GM15510 (cell line): ENCODE measurements around the gene BOK.

Experiments
- POLR2A ChIP-seq: IDR thresholded peaks from 3 replicates; pipeline ENCODE4 v1.6.1; 2011; ENCODE audit warnings: borderline replicate concordance; ENCODE audit not compliant: insufficient read length; ENCODE audit errors: extremely low read depth

BOK gene

DNA sequence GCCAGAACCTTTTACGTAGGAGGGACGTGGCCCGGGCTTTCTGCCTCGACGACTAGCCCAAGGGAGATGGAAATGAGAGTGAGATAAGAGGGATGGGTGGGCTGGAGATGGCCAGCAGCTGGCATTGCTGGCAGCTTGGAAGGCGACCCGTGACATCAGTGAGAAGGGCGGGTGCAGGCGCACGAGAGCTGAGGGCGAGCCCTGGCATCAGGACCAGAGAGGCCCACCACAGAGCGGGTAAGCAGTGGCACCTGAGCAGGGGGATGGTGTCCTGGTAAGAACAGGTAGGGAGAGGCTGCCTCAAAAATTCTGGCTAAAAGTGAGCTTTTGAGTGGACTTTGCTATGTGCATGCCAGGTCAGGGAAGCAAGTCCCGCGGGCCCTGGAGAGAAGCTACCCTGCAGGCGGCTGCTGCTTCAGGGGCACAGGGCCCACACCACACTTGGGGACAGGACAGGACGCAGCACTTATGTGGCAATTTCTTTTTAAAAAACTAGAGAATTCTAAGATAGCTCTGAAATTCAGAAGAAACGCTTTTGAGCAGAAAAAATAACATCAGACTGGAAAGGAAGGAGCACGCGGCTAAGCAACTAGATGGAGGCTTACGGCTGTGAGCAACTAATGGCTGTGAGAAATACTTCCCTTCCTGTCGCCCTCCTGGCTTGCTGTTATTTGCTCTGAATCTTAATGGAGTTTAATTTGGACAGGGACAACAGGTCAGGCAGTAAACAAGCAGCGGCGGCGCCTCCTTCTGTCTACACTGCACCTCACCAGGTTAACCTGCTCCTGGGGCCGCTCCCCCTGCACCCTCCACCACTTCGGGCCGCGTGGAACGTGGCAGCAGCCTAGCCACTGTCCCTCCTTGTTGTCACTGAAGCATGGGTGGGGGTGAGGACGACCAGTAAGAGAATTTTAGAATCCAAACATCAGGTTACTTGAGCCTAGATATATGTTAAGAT is 57.9 kb downstream of the BOK start:
- TF ChIP-seq POLR2A, result no peak

GRCh38 chr2:241617431-241618154 is 59.0 kb downstream of the BOK start:
- TF ChIP-seq POLR2A, result no peak

- no peak for TF ChIP-seq POLR2A
Observed at GRCh38 chr2:241618296-241618805, 59.8 kb downstream of the BOK start.

DNA sequence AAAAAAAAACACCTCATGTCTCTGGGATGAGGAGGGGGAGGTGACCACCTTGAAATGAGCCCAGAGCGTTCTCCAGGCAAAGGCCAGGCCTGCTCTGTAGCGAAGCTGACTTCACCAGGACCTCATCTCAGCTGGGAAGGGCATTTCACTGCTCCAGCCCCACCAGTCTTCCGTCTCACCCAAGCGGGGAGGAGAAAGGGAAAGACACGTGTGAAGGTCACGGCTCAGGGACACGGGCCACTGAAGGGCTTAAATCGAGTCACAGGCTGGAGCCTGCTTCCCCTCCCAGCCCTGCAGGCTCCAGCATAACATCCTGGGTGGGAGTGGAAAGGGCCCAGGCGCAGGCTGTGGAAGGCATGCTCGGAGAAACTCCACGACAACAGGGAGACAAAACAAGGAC is 60.3 kb downstream of the BOK start:
- no peak for TF ChIP-seq POLR2A

GRCh38 chr2:241619597-241620418 is 61.3 kb downstream of the BOK start:
- no peak for TF ChIP-seq POLR2A

DNA sequence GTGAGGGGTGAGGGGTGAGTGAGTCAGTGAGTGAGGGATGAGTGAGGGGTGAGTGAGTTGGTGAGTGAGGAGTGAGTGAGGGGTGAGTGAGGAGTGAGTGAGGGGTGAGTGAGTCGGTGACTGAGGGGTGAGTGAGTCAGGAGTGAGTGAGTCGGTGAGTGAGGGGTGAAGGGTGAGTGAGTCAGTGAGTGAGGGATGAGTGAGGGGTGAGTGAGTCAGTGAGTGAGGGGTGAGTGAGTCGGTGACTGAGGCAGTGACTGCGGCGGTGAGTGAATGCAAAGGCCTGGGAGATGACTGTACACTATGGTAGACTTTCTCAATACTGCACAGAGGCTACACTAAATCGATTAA is 61.8 kb downstream of the BOK start:
- TF ChIP-seq POLR2A, result no peak
